ES-I3 (cell line): Measurements from ENCODE around the gene MRPL17.

Experiments
- H3K36me3 ChIP-seq: 2 replicates; pipeline ENCODE4 v1.6.1; 2013; ENCODE audit warnings: mild to moderate bottlenecking, low read length, control low read depth, moderate library complexity; ENCODE audit not compliant: insufficient read depth
- H3K4me1 ChIP-seq: 2 replicates; pipeline ENCODE4 v1.6.1; 2013; ENCODE audit warnings: mild to moderate bottlenecking, control low read depth, low read length; ENCODE audit not compliant: insufficient read depth
- H3K9ac ChIP-seq: 2 replicates; pipeline ENCODE4 v1.6.1; 2013; ENCODE audit warnings: low read depth, mild to moderate bottlenecking, low read length, moderate library complexity
- H3K9me3 ChIP-seq: 2 replicates; pipeline ENCODE4 v1.6.1; 2013; ENCODE audit warnings: mild to moderate bottlenecking, low read length, moderate library complexity; ENCODE audit not compliant: control insufficient read depth, insufficient read depth

MRPL17 gene

DNA sequence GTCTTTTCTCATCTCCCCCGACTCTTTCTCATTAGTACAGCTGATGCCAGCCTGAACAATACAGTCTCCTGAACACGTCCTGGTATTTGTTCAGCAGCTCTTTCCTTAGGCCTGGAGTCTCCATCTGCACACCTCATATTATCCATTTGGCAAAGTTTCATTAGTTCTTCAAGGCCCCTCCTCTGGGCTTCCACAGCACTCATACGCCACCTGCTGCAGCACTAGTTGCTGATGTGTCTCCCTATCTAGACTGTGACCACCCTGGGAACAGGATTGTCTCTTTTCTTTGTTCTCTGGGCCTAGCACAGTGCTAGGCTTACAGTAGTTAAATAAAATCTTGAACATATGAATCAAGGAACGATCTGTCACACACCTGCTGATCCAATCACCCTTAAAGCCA, 44.7 kb downstream of the MRPL17 start:
- peaks cover 7% of the 10 kb centered on the region; the same call in 1 of the 2 replicates for H3K4me1 ChIP-seq
- H3K9ac ChIP-seq, result no peak overlapping the region
- H3K36me3 ChIP-seq, result no peaks in the 10 kb centered on the region
- no peaks in the 10 kb centered on the region for H3K9me3 ChIP-seq

DNA sequence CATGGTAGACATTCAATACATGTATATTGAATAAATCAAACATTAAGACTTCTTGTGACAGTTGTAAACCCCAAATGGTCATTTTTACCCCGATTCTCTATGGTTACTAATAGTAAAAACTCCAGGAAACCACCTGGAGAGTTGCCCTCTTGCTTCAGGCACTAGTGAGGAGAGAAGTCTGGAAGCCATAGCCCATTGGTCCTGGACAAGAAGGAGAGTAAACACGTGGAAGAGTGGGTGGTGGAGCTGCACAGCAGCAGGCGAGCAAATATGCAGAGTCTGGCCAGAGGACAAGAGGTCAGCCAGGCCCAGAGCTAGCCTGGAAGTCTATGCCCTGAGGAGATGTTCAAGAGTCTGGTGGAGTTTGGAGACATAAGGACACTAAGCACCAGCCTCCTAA, 45.3 kb downstream of the MRPL17 start:
- Histone ChIP-seq H3K4me1 (peaks cover 7% of the 10 kb centered on the region; the same call in 1 of the 2 replicates), H3K36me3 (no peaks in the 10 kb centered on the region)

DNA sequence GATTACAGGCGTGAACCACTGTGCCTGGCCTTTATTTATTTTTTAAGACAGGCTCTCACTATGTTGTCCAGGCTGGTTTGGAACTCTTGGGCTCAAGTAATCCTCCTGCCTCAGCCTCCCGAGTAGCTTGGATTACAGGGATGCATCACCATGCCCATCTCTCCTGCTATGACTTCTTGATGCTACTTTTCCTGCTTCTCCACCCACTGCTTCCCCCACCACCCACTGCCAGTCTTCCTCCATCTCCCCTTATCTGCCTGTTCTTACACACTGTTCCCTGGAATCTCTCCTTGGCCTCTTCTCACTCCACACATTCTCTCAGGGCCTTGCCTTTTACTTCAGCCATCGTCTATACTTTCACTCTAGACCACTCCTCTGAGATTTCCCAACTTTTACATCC, 46.7 kb downstream of the MRPL17 start:
- peaks cover 7% of the 10 kb centered on the region; the same call in 1 of the 2 replicates for H3K4me1 ChIP-seq
- no peaks in the 10 kb centered on the region for H3K9me3 ChIP-seq
- no peak overlapping the region for H3K9ac ChIP-seq
- H3K36me3 ChIP-seq, result no peaks in the 10 kb centered on the region

More for the DNA sequence above, 45.3 kb downstream of the MRPL17 start:
- H3K9ac ChIP-seq, result no peak overlapping the region
- no peaks in the 10 kb centered on the region for H3K9me3 ChIP-seq

DNA sequence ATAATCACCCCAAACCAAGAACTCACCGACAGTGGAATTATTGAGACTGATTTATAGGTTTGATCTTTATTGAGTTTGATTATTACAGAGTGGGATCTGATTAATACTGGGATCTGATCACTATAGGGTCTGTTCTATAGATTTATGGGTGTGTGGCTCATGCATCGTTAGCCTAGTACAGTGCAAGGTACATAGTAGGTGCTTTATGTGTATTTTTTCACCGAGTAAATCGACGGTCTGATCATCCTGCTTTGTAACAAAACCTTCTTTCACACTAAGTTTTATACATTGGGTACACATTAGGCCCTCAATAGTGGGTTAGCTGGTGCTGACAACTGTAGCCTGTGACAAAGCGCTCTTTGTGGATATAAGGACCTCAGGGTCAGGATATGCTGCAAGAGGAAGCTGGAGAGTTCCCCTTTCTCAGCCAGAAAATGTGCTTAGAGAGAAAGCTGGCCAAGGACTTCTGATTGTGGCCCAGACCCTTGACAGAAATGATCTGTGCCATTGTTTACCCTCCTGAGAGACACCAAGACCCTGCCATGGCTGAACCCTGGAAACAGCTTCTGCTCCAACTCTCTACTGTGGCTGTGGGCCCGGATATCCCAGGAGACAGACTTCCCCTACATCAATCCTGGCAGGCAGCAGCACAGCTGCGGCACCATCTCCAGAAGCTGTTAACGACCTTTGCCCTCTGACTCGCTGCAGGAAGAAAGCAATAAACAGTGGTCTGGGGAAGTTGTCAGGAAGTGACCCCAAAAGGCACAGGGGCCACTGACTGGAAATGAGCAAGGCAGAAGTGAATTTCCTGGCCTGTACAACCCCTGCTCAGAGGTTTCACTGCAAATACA, 47.8 kb downstream of the MRPL17 start:
- H3K9ac ChIP-seq, result no peak overlapping the region
- H3K36me3 ChIP-seq, result no peaks in the 10 kb centered on the region
- peaks cover 7% of the 10 kb centered on the region; the same call in 1 of the 2 replicates for H3K4me1 ChIP-seq
- no peaks in the 10 kb centered on the region for H3K9me3 ChIP-seq

DNA sequence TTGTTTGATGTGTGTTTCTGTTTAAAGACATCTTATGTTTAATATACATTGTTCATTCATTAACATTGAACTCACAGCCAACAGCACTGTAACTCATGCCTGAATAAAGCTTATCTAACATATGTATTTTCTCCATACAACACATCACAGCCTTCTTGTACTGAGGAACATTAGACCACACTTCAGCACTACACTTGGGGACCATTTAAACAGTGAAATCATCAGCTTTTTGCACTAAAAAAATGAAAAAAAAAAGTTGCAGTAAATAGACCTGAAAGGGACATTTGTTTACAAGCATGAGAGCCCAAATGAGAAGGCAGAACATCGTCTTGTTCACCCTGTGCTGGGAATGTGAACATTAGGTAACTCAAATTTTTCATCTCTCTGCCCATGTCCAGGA, 48.6 kb downstream of the MRPL17 start:
- Histone ChIP-seq H3K36me3 (no peaks in the 10 kb centered on the region), H3K9me3 (no peaks in the 10 kb centered on the region), H3K9ac (no peak overlapping the region), H3K4me1 (peaks cover 7% of the 10 kb centered on the region; the same call in 1 of the 2 replicates)

DNA sequence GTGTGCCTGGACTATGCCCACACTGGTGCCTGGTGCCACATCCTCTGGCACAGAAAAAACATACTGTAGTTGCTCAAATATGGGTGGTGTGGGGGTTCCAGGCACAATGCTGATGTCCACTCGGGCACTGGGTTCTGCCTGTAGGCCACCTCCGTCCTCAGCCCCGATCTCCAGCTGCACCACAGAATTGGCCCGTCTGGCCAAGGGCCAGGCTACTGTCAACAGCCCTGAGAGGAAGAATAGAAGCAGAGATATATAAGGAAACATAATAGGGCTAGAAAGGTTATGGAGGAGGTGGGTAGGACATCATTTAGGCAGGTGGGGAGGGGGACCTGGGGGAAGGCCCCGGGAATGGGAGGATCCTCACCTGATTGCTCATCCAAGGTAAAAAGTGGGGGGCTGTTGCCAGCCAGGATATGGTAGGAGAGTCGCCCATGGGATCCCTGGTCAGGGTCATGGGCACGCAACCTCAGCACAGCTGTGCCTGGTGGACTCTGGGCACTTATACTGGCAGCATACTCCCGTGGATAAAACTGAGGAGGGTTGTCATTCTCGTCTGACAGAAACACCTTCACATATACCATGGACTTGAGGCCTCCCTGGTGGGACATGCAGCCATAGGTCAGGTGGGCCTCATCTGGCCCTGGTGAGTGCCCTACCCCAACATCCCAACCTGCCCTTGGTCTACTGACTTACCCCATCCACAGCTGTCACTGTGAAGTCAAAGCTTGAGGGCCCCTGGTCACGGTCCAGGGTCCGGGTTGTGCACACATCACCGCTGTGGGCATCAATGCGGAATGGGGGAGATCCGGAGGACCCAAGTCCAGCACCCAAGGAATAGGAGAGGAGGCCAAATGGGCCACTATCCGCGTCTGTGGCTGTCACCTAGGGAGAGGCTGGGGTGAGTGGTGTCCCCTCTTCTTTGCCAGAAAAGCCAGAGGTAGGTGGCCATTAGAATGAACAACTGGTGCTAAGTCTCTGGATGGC, 49.4 kb downstream of the MRPL17 start:
- Histone ChIP-seq H3K9ac (no peak overlapping the region), H3K36me3 (no peaks in the 10 kb centered on the region), H3K4me1 (peaks cover 7% of the 10 kb centered on the region; the same call in 1 of the 2 replicates), H3K9me3 (no peaks in the 10 kb centered on the region)

DNA sequence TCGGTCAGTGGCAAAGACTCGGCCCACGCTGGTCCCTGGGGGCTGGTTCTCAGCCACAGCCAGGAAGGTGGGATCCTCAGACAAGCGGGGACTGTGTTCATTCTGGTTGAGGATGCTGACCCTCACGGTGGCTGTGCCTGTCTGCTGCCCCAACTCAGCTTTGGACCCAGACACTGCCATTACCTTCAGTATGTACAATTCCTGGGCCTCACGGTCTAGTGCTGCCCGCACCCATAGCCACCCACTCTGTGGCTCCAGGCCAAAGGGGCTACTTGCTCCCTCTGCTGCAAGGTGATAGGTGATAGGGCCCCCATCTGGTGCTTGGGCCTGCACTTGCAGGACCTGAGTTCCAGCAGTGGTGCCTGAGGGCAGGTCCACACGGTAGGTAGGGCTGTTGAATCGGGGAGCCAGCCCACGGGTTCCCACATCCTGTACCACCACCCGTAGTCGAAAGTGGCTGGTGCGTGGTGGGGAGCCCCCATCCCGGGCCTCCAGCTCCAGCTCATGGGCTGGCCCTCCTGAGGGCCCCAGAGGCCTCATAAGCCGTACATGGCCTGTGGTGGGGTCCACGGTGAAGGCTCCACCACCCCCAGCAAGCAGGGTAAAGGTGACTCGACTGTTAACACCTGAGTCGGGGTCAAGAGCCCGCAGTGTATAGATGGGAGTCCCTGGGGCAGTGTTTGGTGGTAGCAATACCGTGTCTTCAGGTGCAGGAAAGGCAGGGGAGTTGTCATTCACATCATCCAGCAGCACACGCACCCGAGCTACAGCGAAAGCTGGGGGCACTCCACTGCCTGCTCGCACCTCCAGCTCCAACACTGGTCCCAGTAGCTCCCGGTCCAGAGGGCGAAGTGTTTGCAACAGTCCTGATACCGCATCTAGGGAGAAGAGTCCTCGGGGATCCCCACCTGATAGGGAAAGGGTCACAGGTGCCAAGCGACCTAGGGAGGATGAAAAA, 50.7 kb downstream of the MRPL17 start:
- Histone ChIP-seq H3K9me3 (no peaks in the 10 kb centered on the region), H3K9ac (no peak overlapping the region), H3K4me1 (peaks cover 7% of the 10 kb centered on the region; the same call in 1 of the 2 replicates), H3K36me3 (no peaks in the 10 kb centered on the region)

DNA sequence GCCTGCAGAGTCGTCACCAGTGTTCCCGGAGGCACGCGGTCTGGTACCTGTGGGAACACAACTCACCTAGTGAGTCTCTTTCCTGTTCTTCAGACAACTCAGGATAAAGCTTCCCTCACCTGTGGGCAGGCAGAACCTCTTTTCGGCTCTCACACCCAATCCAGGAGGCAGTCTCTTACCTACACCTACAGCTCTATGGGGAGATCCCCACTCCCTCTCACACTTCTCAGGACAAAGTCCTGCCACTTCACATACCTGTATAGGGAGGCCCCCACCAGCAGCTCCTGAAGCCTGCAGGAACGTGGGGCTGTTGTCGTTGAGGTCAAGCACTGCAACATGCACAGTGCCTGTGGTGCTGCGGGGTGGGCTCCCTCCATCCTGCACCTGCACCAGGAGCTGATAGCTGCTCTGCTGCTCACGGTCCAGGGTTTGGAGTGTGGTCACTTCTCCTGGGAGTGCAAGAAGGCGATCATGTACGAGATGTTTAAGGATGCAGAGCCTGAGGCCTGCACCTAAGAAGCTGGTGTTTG, 51.7 kb downstream of the MRPL17 start:
- H3K36me3 ChIP-seq, result no peaks in the 10 kb centered on the region

DNA sequence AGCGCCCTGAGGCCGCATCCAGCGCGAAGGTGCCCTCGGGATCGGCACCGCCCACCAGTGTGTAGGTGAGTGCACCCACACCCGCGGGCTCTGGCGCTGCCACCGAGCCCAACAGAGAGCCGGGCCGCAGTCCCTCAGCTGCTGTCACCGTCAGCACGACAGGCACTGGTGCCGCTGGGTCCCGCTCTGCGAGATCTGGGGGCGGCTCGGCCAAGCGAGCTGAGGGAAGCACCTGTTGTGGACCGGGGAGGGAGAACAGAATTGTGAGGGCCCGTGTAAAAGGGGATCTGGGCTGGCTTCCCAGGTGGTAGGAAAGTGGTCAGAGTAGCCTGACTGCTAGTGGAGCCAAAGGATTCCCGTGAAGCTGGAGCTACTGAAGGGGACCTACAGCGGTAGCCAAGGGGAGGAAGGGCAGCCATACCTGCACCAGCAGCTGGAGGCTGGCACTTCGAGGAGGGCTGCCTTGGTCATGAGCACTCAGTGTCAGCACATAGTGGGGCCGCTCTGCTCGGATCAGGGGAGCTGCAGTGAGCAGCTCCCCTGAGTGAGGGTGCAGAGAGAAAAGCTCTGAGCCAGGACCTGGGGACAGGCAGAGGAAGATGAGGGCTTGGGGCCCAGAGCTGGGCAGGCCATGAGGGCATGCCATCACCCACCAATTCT, 52.4 kb downstream of the MRPL17 start:
- H3K9ac ChIP-seq, result peak overlapping the region; percentile 49; the same call in 1 of the 2 replicates
- no peaks in the 10 kb centered on the region for H3K36me3 ChIP-seq
- H3K9me3 ChIP-seq, result no peaks in the 10 kb centered on the region
- peaks cover 5% of the 10 kb centered on the region; the same call in 1 of the 2 replicates for H3K4me1 ChIP-seq

More for the DNA sequence above, 51.7 kb downstream of the MRPL17 start:
- Histone ChIP-seq H3K9me3 (no peaks in the 10 kb centered on the region), H3K9ac (no peak overlapping the region), H3K4me1 (peaks cover 7% of the 10 kb centered on the region; the same call in 1 of the 2 replicates)
